ENCODE results near the gene PRDX6. TPM values are rescaled to one million over a fixed set of nuclear protein-coding genes. Genes with fewer than 3 reads are reported as not detected.
A peak's percentile ranks its signal among the peaks of the same experiment; 100 is the strongest.
"Not testable (repeated sequence)": the region's sequence is repeated elsewhere in the genome, so short reads cannot be mapped to it uniquely, and the experiment has no call there.

The PRDX6 gene
- total RNA-seq, 2 donors from 2014 or later, result 302 to 369 TPM

DNA sequence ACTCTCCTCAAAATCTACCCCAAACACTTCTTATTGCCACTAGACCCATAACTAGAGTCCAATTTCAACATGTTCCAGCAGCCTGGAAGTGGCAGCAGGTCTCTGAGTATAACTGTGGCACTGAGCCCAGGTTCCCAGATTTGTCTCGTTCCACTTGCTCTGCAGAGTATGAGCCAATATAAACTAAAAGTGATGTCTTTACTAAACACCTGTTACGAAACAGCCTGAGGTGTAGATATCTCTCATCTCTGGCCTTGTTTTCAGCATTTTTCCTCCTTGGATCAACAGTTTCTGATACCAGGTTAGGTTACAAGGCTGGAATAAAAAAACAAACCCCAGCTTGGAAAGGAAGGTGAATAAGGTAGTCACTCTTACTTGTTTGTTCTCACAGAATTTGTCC is 25.2 kb upstream of the PRDX6 start:
- no peak overlapping the region for H3K4me3 ChIP-seq
- intact Hi-C loops (cut with DNase I), result no loop called here
- peak; percentile 93 for DNase-seq (ENCODE audit: low spot score)
- H3K4me1 ChIP-seq (replicated peaks), result peaks cover 6% of the 10 kb centered on the region
- peak; percentile 88 for TF ChIP-seq POLR2AphosphoS5 (IDR thresholded peaks at IDR 0.05)
- TF ChIP-seq, protein P1, sequence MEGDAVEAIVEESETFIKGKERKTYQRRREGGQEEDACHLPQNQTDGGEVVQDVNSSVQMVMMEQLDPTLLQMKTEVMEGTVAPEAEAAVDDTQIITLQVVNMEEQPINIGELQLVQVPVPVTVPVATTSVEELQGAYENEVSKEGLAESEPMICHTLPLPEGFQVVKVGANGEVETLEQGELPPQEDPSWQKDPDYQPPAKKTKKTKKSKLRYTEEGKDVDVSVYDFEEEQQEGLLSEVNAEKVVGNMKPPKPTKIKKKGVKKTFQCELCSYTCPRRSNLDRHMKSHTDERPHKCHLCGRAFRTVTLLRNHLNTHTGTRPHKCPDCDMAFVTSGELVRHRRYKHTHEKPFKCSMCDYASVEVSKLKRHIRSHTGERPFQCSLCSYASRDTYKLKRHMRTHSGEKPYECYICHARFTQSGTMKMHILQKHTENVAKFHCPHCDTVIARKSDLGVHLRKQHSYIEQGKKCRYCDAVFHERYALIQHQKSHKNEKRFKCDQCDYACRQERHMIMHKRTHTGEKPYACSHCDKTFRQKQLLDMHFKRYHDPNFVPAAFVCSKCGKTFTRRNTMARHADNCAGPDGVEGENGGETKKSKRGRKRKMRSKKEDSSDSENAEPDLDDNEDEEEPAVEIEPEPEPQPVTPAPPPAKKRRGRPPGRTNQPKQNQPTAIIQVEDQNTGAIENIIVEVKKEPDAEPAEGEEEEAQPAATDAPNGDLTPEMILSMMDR (IDR thresholded peaks at IDR 0.05), result no peak
- H3K36me3 ChIP-seq, result no peaks in the 10 kb centered on the region
- peak overlapping the region; percentile 48 to 55 for H3K27ac ChIP-seq
- no peaks in the 10 kb centered on the region for H3K9me3 ChIP-seq
- 19% methylated on average over 2 of the region's 2 CpGs for WGBS
- H3K27me3 ChIP-seq (replicated peaks; ENCODE audit: insufficient read depth), result no peaks in the 10 kb centered on the region

DNA sequence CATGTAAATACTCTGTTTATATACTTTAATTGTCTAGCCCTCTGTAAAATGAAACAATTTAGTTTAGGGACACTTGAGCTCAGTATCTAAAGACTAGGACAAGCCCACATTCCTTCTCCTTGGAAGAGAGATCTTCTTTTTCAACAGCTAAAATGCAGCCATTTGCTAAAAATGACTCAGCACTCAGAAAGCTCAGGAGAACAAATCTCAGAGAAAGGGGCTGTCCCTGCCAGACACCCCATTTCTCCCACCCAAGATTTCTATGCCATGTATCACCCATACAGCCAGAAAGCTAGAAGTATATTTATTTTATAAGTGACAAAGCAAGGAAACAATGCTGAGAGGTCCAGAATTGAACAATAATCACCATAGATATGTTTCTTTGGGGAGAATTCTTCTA is 23.2 kb upstream of the PRDX6 start:
- H3K9me3 ChIP-seq, result no peaks in the 10 kb centered on the region
- TF ChIP-seq, protein P1 (IDR thresholded peaks at IDR 0.05), result no peak
- TF ChIP-seq POLR2A (IDR thresholded peaks at IDR 0.05) (no peak), POLR2AphosphoS5 (IDR thresholded peaks at IDR 0.05) (no peak)
- no peaks in the 10 kb centered on the region for H3K36me3 ChIP-seq
- no peak overlapping the region for H3K4me3 ChIP-seq
- H3K4me1 ChIP-seq (replicated peaks), result peaks cover 6% of the 10 kb centered on the region
- DNase-seq (ENCODE audit: low spot score), result no peak
- H3K27ac ChIP-seq, result no peak overlapping the region
- H3K27me3 ChIP-seq (replicated peaks; ENCODE audit: insufficient read depth), result no peaks in the 10 kb centered on the region
- intact Hi-C loops (cut with DNase I), result no loop called here

DNA sequence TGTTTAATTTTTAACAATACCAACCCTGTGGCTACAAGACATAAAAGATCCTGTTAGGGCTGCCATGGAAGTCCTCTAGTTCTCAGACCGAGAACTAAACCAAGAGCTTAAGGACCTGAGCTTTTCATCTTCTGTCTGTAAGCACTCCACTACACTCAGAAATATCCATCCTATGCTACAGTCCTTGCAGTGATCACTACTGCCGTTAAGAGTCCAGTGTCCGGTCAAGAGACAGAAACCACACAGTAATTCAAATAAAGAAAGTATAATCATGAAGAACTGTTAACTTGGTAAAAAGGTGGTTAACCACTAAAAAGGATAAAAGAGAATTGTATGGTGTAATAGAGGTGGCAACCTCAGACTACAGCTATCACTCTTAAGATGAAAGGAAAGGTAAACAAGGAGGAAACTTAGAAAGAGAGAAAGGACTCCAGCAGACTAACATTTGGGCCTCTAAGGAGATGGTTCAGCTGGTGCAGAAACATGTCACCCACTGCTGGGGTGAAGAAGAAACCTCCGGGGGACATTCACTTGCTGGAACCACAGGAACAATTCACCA is 22.1 kb upstream of the PRDX6 start:
- intact Hi-C loops (cut with DNase I), result no loop called here
- no peak for DNase-seq (ENCODE audit: low spot score)
- no peak overlapping the region for H3K27ac ChIP-seq
- no peaks in the 10 kb centered on the region for H3K27me3 ChIP-seq (replicated peaks; ENCODE audit: insufficient read depth)
- TF ChIP-seq, protein P1 (IDR thresholded peaks at IDR 0.05), result no peak
- no peak for TF ChIP-seq POLR2A (IDR thresholded peaks at IDR 0.05)
- TF ChIP-seq POLR2AphosphoS5 (IDR thresholded peaks at IDR 0.05), result no peak
- H3K36me3 ChIP-seq, result peaks cover 0 to under 1% of the 10 kb centered on the region in 2 donors
- H3K9me3 ChIP-seq, result no peaks in the 10 kb centered on the region
- H3K4me1 ChIP-seq (replicated peaks), result peaks cover 6% of the 10 kb centered on the region
- 94% methylated on average over 4 of the region's 4 CpGs for WGBS
- no peak overlapping the region for H3K4me3 ChIP-seq

DNA sequence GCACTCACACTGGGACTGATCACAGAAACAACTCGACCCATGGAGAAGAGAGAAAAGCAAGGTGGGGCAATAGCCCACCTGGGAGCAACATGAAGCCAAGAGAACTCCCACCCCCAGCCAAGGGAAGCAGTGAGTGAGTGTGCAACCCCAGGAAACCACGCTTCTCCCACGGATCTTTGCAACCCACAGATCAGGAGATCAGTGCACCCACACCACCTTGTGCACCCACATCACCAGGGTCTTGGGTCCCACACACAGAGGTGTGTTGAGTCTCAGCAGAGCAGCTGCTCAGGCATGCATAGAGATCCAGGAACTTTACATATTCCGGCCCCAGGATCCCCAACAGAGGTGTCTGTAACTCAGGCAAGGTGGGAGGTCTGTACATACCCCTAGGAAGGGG is 17.2 kb upstream of the PRDX6 start:
- intact Hi-C loops (cut with DNase I), result no loop called here
- H3K27me3 ChIP-seq (replicated peaks; ENCODE audit: insufficient read depth), result no peaks in the 10 kb centered on the region
- no peak overlapping the region for H3K4me3 ChIP-seq
- WGBS, result 88% methylated on average over 4 of the region's 4 CpGs
- no peaks in the 10 kb centered on the region for H3K4me1 ChIP-seq (replicated peaks)
- H3K9me3 ChIP-seq, result no peaks in the 10 kb centered on the region
- H3K27ac ChIP-seq, result no peak overlapping the region
- no peak for DNase-seq (ENCODE audit: low spot score)
- TF ChIP-seq, protein P1 (IDR thresholded peaks at IDR 0.05), result no peak
- TF ChIP-seq POLR2AphosphoS5 (IDR thresholded peaks at IDR 0.05) (no peak), POLR2A (IDR thresholded peaks at IDR 0.05) (no peak)
- H3K36me3 ChIP-seq, result peaks cover 0 to 10% of the 10 kb centered on the region in 2 donors

DNA sequence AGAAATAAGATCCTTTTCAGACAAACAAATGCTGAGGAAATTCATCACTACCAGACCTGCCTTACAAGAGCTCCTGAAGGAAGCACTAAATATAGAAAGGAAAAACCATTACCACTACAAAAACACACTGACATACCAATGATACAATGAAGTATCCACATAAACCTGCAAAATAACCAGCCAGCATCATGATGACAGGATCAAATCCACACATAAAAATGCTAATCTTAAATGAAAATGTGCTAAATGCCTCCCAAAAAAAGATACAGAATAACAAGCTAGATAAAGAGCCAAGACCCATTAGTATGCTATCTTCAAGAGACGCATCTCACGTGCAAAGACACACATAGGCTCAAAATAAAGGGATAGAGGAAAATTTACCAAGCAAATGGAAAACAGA is 14.5 kb upstream of the PRDX6 start:
- H3K9me3 ChIP-seq; H3K4me3 ChIP-seq; intact Hi-C loops (cut with DNase I); H3K36me3 ChIP-seq; H3K27ac ChIP-seq; H3K4me1 ChIP-seq (replicated peaks); DNase-seq (ENCODE audit: low spot score); H3K27me3 ChIP-seq (replicated peaks; ENCODE audit: insufficient read depth): not testable (repeated sequence)
- WGBS, result 96% methylated on average over 2 of the region's 2 CpGs

DNA sequence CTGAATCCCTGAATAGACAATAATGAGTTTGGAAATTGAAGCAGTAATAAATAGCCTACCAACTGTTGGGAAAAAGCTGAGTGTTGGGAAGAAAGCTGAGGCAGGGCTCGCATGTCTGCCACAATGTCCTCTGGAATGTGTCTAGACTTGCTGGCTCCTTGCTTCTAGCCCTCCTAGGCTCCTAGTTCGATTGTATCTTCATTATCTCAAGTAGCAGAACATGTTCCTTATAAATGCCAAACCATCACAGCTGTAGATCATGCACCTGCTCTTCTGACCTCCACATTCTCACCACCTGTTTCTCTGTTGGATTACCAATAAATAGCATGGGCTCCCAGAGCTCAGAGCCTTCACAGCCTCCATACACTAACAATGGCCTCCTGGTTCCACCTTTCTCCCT is 12.9 kb upstream of the PRDX6 start:
- H3K27ac ChIP-seq; DNase-seq (ENCODE audit: low spot score); H3K9me3 ChIP-seq; H3K4me3 ChIP-seq; H3K27me3 ChIP-seq (replicated peaks; ENCODE audit: insufficient read depth); intact Hi-C loops (cut with DNase I); H3K36me3 ChIP-seq; H3K4me1 ChIP-seq (replicated peaks): not testable (repeated sequence)
- WGBS, result 15% methylated on average over 2 of the region's 2 CpGs

All from prostate gland (tissue), 2 donors.